ENCODE data around the gene SYNE4. TPM values are rescaled to one million over a fixed set of nuclear protein-coding genes. Genes with fewer than 3 reads are reported as not detected.

The SYNE4 gene
- total and polyA plus RNA-seq, 2 of the 4 experiments (the other 2 are of a cell fraction) = 0.27 TPM; not detected in 1

DNA sequence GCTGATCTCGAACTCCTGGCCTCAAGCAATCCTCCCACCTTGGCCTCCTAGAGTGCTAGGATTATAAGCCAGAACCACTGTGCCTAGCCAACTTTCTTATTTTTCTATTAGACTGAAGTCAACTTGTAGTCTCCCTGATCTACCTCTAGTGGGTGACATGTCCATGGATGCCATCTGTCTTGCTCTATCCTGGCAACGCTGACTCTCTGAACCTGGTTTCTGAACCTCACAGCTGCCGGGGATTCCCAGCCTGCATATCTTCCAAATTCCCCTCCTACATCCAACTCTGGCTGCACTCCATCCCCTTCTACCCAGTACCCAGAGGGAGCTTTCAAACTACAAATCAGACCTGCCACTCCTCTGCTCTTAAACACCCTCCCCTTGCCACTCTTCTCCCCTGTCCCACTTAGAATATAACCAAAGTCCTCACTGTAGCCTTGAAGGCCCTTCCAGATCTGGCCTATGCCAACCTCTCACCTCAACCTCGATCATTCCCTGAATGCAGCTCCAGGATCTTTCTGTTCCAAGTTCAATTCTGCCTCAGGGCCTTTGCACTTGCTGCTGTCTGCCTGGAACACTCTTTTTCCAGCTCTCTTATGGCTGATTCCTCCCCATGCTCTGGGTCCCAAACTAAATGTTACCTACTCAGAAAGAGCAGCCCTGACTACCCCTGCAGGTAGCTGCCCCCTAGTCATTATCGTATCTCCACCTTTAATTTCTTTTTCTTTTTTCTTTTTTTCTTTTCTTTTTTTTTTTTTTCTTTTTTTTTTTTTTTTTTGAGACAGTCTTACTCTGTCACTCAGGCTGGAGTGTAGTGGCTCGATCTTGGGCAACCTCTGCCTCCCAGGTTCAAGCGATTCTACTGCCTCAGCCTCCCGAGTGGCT lies 21.9 kb upstream of the SYNE4 start:
- no peak overlapping the region for H3K4me3 ChIP-seq (ENCODE audit: insufficient read depth, low read depth, low read length)
- intact Hi-C loops (cut with micrococcal nuclease) = no loop called here
- H3K27me3 ChIP-seq (ENCODE audit: control insufficient read depth, insufficient read depth, low read length) = no peaks in the 10 kb centered on the region
- H3K56ac ChIP-seq (ENCODE audit: extremely low read depth, insufficient read depth, low read length) = no peak overlapping the region
- H3K36me3 ChIP-seq (ENCODE audit: control insufficient read depth, insufficient read depth, low read length) = peaks cover 34% of the 10 kb centered on the region
- DNase-seq (peak; percentile 53), ATAC-seq (ENCODE audit: low read depth) (no peak)
- no peak overlapping the region for H3K9ac ChIP-seq (ENCODE audit: low read depth, low read length)
- no peak overlapping the region for H4K5ac ChIP-seq (ENCODE audit: low read depth, low read length)
- H4K20me1 ChIP-seq (ENCODE audit: insufficient read depth, low read length) = no peaks in the 10 kb centered on the region; the same call in 1 of the 2 replicates
- no peak overlapping the region for H3K14ac ChIP-seq (replicated peaks; ENCODE audit: low read depth, low read length)
- peaks cover 5% of the 10 kb centered on the region; the same call in 1 of the 2 replicates for H3K4me1 ChIP-seq (ENCODE audit: control insufficient read depth, insufficient read depth, low read length)
- H2AFZ ChIP-seq (replicated peaks; ENCODE audit: low read length, poor library complexity) = no peak overlapping the region
- no peak overlapping the region for H4K8ac ChIP-seq (ENCODE audit: low read depth in 2 of 2, low read length in 2 of 2)
- no peak overlapping the region for H3K4me2 ChIP-seq (ENCODE audit: low read depth, low read length)
- H2AK9ac ChIP-seq (replicated peaks; ENCODE audit: low read depth, low read length, poor library complexity) = no peak overlapping the region
- H3K4ac ChIP-seq (ENCODE audit: low read depth, low read length) = no peak overlapping the region
- no TSS peak for BruUV-seq (replicated peaks)
- CTCF ChIA-PET = interaction anchor here (1.3 kb wide), 1 partner anchor 11 kb away, joined by 6 read pairs; no protein-coding TSS in a partner anchor
- H3K9me3 ChIP-seq (ENCODE audit: control insufficient read depth, insufficient read depth, low read length) = no peaks in the 10 kb centered on the region
- H2BK120ac ChIP-seq (ENCODE audit: low read depth, low read length) = no peak overlapping the region
- H3K27ac ChIP-seq (ENCODE audit: insufficient read depth, low read length) = no peak overlapping the region
- dilution Hi-C loops (cut with HindIII; ENCODE audit: low sequenced_read_pairs, unreplicated experiment) = no loop called here
- no peak overlapping the region for H2BK15ac ChIP-seq (ENCODE audit: low read depth, low read length)
- H3K18ac ChIP-seq (ENCODE audit: low read depth, low read length) = no peak overlapping the region
- 0 out of 2 replicates have a peak, but pooled peaks cover 6% of the 10 kb centered on the region for H3K9me1 ChIP-seq (ENCODE audit: insufficient read depth, low read length)
- no CpG with 5 or more reads among the region's 8 CpGs for WGBS, 2 experiments (ENCODE audit: extremely low coverage in 2 of 2, insufficient read length in 1 of 2)
- in situ Hi-C loops (cut with MboI; ENCODE audit: low sequenced_read_pairs) = no loop called here
- POLR2A ChIA-PET (ENCODE audit: unreplicated experiment) = interaction anchor here (0.6 to 1.3 kb wide), 2 partner anchors 23 to 82 kb away, joined by 3 read pairs; partner anchors contain the start of gene THAP8
- H2BK20ac ChIP-seq (ENCODE audit: low read depth, low read length) = no peak overlapping the region
- H3K79me1 ChIP-seq (ENCODE audit: low read depth in 1 of 2, low read length in 2 of 2) = peaks cover 0 to 28% of the 10 kb centered on the region in 2 experiments; a peak in 3 of 4 replicates
- no peak overlapping the region for H3K23ac ChIP-seq (ENCODE audit: low read depth, low read length)
- no peak overlapping the region for H2AK5ac ChIP-seq (ENCODE audit: low read depth, low read length)
- H2BK5ac ChIP-seq (ENCODE audit: low read depth, low read length, poor library complexity, severe bottlenecking) = no peak overlapping the region
- H4K91ac ChIP-seq (ENCODE audit: insufficient read depth, low read depth, low read length) = no peak overlapping the region
- TF ChIP-seq RFX5 (IDR thresholded peaks at IDR 0.05; ENCODE audit: low read depth, low read length) (no peak), CHD1 (IDR thresholded peaks at IDR 0.05; ENCODE audit: low read depth, low read length) (no peak), POLR2A (IDR thresholded peaks at IDR 0.05; ENCODE audit: low read depth, low read length) (no peak), MXI1 (IDR thresholded peaks at IDR 0.05; ENCODE audit: borderline replicate concordance, low read depth, low read length) (no peak), NFE2L2 (IDR thresholded peaks at IDR 0.05; ENCODE audit: low read depth, low read length) (no peak), RAD21 (IDR thresholded peaks at IDR 0.05; ENCODE audit: low read length) (no peak; the same call in 1 of the 2 replicates), ELK1 (IDR thresholded peaks at IDR 0.05; ENCODE audit: borderline replicate concordance, low read depth, low read length) (no peak), BHLHE40 (IDR thresholded peaks at IDR 0.05; ENCODE audit: low read depth, low read length) (no peak), MAZ (IDR thresholded peaks at IDR 0.05; ENCODE audit: borderline replicate concordance, low read depth, low read length) (no peak), CEBPB (IDR thresholded peaks at IDR 0.05; ENCODE audit: low read depth, low read length) (no peak), FOS (IDR thresholded peaks at IDR 0.05; ENCODE audit: low read depth, low read length) (no peak), MAFK (IDR thresholded peaks at IDR 0.05; ENCODE audit: low read depth, low read length) (no peak), SMC3 (IDR thresholded peaks at IDR 0.05; ENCODE audit: low read depth, low read length) (no peak), RCOR1 (IDR thresholded peaks at IDR 0.05; ENCODE audit: insufficient replicate concordance, low read length) (no peak)
- TF ChIP-seq, protein P1, sequence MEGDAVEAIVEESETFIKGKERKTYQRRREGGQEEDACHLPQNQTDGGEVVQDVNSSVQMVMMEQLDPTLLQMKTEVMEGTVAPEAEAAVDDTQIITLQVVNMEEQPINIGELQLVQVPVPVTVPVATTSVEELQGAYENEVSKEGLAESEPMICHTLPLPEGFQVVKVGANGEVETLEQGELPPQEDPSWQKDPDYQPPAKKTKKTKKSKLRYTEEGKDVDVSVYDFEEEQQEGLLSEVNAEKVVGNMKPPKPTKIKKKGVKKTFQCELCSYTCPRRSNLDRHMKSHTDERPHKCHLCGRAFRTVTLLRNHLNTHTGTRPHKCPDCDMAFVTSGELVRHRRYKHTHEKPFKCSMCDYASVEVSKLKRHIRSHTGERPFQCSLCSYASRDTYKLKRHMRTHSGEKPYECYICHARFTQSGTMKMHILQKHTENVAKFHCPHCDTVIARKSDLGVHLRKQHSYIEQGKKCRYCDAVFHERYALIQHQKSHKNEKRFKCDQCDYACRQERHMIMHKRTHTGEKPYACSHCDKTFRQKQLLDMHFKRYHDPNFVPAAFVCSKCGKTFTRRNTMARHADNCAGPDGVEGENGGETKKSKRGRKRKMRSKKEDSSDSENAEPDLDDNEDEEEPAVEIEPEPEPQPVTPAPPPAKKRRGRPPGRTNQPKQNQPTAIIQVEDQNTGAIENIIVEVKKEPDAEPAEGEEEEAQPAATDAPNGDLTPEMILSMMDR (conservative IDR thresholded peaks at IDR 0.05; ENCODE audit: low read depth, low read length) = no peak
